ENCODE data around the gene ALDH1A2.
A peak's percentile ranks its signal among the peaks of the same experiment; 100 is the strongest.

The ALDH1A2 gene

DNA sequence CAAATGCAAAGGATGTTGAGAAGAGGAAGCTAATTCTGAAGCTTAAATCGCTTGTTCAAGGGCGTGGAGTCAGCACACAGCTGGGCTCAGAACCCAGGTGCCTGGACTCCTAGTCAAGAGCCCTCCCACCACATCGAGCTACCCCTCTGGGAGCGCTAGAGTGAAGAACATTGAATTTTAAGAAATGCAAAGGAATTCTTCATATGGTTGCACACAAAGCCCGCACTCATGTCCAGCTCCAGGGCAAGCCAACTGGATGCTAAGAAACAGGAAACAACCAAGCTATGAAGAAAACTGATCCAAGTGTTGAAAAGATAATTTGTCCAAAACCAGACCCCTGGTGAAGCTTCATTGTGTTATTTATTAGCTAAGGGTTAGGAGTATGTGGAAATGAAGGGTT is 122.3 kb downstream of the ALDH1A2 start:
- no peak for DNase-seq (ENCODE audit: low read depth)

DNA sequence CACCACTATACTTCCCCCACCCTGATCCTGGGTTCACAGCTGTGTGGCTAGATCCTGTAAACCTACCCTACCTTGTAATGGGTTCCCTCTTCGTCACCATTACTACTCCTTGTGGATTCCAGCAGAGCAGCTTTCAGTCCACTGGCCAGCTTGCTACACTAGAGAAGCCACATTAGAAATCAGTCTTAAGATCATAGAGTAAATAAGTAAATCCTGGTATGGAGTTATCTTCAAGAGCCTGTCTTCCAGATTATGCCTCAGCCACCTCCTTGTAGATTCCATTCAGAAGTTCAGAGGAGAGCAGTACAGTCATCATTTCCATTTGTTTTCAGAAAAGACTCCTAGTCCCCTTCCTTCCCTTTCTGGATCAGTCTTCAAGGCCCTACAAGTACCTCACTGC is 123.7 kb downstream of the ALDH1A2 start:
- no peak for DNase-seq (ENCODE audit: low read depth)

DNA sequence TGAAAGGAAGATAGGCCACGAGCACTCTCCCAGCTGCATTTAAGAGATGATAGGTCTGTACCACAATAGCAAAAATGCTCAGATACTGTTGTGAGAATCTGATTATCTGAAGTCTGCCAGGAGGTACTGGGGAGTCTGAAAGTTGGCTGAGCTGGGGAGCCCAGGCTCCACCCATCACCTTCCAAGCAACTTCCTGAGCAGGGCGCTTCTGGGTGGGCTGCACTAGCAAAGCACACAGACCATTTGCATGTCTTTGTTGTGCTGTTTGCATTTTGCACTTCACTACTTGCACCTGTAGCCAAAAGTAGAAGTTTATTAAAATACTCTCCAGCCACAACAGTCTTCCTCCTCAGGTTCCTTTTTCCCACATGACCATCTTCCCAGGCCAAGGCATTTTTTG is 133.2 kb downstream of the ALDH1A2 start:
- DNase-seq (ENCODE audit: low read depth), result no peak

DNA sequence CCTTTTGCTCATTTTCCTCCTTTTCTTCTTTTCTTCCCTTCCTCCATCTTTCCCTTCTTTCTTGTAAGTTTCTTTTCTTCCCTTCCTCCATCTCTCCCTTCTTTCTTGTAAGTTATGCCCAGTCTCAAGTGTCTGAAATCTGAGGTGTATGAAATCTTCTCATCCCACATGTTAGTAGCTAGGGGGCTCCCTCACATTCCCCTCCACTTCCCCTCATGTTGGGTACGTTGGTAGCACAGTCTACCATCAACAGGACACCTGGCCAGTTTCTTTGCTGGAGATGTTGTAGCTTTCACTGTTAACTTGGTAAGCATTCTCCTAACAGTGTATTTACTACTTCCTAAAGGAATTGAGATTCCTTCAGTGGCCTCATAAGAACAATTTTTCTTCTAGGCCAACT is 133.9 kb downstream of the ALDH1A2 start:
- no peak for DNase-seq (ENCODE audit: low read depth)

DNA sequence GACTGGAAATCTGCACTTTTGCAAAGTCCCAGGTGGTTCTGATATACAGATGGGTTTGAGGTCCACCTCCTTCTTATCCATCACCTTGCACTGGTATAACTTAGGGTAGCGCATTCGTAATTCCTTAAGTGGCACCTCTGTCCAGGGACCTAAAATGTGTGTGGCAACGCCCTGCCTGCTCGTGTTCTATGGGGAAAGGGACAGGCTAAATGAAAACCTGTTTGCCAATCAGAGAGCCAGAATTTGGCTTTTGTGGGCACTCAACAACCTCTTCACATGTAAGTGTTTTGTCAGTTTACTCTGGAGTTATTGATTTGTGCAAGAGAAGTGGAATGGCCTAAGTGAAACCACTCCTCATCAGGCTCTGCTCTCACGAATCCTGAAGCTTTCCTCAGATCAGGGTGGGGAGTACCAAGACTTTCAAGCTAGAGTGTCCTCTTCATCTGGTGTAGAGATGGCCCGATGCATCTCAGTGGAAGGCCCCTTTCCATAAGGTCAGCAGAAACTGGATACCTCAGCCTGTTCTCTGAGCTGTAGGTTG is 138.3 kb downstream of the ALDH1A2 start:
- no peak for DNase-seq (ENCODE audit: low read depth)

DNA sequence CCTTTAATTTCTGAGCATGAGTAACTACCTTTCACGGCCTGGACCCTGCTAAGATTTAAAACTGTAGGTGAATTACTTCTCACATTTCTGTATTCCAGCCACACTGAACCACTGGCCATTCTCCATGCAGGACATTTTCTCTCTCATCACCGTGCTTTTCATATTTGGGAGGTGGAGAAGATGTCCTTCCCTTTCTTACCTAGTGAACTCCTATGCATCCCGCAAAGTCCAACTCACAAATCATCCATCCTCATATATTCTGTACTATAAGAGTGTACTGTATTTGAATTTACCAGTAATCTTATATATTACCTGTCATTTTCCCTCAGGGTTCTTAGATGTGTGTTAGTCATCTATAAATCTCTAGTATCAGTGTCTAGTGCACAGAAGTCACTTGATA is 139.9 kb downstream of the ALDH1A2 start:
- DNase-seq (ENCODE audit: low read depth), result no peak

DNA sequence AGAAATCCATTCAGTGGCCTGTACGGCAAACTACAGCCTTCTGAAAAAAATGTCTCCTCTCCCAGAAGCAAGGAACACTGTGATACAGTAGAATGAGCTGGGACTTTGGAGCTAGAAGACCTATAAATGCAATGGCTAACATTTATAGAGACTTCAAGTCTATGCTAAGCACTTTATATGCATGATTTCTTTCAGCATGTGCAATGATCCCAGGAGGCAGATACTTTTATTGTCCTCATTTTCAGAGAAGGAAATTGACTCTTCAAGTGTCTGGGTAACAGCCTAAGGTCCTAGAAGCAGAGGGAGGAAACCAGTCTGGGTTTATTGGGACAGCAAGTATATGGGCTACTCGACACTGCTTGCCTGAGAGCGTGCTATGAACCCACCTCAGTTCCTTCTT is 140.9 kb downstream of the ALDH1A2 start:
- DNase-seq (ENCODE audit: low read depth), result no peak

DNA sequence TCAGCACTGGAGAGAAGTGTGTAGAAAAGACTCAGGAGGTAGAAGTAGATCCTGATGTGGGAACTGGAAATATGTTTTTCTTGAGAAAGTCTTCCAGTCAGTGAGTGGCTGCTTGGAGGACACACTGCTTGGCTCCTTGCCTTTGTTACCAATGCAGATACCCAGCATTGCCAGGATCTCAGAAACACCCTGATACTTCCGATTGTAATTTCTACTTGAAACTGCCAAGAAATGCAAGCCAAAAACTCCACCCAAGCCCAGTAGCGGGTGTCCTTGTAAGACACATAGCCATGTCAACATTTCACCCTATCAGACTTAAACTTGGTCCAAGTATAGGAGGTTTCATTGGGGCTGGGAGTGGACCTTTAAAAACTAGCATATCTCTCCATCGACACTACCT is 141.8 kb downstream of the ALDH1A2 start:
- no peak for DNase-seq (ENCODE audit: low read depth)

DNA sequence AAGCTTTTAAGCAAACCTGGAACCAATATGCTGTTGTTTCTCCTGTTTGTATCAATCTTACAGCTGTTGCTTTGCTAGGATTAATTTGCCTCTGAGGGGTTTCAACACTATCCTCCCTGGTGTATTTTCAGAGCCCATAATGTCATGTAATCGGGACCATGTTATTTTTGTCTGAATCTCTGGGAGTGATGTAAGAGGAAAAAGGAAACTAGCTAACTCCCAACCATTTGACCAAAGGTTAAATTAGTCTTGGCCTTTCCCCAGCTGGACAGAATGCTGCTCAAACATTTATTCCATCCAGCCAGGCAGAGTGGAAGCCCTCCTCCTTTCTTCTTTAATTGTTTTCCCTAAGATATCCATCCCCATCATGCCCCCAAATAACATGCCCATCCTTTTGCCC is 142.2 kb downstream of the ALDH1A2 start:
- no peak for DNase-seq (ENCODE audit: low read depth)

DNA sequence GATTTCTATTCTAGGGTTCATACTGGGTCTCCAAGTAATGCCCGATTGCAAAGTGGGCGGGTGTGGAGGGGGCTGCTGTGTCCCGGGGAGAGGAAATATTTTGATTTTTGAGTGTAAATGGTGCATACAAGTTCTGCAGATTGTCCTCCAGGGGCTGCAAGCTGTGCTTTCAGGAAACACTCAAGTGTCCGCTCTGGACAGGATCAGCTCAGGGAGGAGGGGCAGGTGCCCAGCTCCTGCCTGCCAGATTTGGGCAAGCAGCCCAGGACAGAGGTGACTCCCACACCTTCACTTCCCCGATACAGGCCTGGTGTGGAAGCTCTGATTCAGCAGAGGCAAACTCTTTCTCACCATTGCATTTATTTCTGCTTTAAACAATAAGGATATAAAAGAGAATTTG is 142.7 kb downstream of the ALDH1A2 start:
- DNase-seq (ENCODE audit: low read depth), result no peak

DNA sequence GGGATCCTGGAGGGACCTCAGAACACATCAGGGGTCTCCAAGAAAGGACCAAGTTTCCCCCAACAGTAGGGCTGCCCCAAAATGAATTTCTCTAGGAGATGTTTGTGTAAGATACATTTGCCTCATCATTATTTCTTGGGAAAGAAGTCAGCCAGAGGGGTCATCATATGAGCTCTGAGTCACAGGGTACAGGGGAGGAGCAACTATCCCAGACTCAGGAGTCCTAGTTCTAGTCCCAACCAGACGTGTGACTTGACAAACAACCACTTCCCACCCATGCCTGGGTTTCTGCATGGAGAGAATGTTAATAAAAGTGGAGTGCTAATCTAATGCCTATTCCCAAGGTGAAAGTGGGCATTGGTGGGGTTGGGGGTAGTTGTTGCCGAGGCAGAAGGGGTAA is 144.1 kb downstream of the ALDH1A2 start:
- DNase-seq (ENCODE audit: low read depth), result no peak

DNA sequence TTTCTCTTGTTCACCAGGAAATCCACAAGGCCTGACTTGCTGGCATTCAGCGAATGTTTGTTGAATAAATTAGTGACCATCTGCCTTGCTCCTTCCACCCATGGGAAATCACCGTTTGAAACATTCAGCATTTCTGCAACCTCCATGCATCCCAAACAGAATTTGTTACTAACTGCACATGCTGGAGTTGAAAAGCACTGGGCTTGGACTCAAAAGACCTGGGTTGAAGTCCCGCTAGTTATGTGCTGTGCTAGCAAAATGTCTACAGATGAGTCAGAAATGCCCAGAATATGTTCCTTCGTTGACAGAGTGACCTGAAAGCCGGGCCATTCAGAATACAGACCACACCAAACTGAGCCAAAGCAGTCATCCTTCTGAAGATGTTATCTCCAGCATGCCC is 144.6 kb downstream of the ALDH1A2 start:
- no peak for DNase-seq (ENCODE audit: low read depth)

DNA sequence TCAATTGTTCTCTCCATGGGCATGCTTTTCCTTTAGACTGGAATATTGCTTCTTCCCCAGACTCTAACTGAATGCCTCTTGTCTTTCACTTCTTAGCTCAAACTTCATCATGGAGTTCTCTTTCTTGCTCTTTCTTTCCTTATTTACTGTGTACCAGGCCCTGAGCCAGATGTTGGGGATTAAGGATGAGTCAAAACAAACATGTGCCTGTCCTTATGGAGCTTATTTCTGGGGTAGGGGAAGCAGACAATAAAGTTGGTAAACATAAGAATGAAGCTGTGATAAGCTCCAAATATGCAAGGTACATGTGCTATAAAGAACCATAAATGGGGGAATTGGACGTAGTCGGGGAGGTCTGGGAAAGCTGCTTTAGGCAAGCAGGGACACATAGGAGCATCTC is 145.8 kb downstream of the ALDH1A2 start:
- no peak for DNase-seq (ENCODE audit: low read depth)

DNA sequence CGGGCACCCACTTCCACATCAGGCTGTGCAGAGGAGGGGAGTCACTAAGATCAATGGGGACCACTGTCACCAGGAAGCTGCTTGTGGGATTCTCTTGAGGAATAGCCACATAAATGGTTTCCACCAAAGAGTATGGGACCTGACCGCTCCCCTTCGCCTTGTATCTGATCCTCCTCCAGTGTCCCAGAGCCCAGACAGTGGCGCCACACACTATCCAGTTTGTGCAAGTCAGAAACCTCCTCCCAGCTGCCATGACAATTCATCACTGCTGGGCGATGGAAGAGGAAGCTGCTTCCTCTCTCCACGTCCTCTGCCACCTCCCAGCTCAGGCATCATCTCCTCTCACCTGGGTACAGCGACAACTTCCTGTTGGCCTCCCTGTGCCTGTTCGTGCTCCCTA is 147.5 kb downstream of the ALDH1A2 start:
- DNase-seq (ENCODE audit: low read depth), result no peak

DNA sequence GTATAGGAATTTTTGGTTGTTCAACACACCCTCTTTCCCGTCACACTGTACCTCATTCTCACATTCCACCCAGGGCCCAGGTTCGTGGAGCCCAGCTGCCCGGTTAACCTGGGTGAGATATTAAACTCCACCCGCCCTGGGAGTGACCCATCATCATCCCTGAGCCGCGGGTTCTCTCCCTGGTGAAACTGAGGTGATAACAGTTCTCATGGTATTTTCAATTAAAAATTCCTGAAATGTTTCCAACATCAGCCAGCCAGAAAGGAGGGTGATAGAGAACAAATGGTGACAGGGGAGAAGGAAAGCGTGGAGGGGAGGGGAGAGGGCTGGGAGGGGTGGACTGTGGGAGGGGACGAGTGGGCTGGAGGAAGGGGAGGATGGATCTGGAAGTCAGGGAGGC is 148.8 kb downstream of the ALDH1A2 start:
- no peak for DNase-seq (ENCODE audit: low read depth)

DNA sequence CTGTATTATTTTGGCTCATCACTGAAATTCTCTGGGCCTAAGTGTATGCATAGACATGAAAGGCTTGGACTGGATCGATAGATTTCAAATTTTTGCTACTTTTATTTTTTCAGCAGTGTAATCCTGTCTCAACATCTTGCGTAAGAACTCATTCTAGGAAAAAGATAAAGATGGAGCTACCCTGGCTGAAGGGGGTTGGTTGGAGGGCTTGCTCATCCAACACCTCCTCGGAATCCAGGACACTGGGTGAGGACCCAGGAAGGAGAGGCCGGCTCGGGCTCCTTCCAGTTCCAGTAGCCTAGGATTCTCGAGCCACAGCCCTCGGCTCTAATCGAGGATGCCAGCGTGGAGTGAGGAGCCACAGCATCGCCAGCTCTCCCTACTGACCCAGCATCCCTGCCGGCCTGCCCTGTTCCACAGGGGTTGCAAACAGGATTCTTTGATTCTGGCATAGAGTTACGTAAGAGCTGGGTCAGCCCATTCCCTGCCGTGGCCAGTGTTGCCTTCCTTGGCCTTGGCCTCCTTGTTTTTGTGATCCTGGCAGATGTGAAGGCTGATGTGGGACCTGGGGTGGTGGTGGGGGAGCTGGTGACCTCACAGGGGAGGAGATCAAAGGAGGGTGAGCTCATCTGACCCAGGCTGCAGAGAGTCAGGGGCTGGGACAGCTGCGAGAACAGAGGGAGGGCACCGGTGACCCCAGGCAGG is 149.5 kb downstream of the ALDH1A2 start:
- DNase-seq (ENCODE audit: low read depth), result no peak

DNA sequence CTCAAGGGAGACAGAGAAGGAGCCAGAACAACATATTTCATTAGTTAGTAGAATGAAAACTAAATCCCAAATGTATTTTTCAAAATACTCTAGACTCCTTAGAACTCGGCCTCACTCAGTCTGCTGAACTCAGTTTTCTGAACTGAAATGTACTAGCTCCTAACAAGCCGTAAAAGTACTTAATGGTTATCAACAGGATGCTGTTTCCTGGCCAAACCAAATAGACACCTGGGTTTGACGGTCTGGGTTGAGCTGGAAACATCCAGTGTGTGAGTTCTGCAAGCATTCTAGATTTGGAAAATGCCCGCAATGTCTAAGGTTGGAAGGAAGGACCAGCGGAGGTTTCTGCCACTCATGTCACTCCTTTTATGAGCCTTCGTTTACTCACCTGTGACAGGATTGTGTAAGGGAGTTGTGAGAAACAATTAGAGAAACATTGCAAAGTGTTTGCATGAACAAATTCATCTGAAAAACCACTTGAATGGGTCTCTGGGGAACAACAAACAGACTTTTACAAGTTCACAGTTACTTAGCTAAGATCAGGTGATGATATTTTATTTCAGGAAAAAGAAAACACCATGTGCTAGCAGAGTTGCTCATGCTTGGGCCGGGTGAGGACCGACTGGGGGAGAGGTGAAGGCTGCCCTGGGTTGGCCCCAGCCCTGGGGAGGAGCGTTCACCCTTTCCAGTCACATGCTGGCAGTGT is 151.0 kb downstream of the ALDH1A2 start:
- DNase-seq (ENCODE audit: low read depth), result no peak

DNA sequence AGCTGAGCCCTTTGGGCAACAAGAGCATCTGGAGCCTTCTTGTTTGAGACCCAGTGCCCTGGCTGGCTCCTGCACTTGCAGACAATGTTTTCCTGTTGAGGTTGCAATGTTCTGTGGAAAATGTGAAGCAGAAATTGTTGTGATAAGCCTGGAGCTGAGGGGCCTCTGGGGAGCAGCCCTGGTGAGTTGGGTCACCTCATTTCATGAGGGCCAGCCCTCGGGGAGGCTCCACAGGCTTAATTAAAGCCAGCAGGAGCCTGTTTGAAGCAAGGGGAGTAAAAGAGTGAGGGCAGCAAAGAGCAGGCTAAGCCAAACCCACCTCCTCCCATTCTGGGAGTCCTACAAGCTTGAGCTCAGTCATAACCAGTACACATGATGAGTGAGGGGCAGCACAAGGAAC is 154.3 kb downstream of the ALDH1A2 start:
- DNase-seq (ENCODE audit: low read depth), result no peak

DNA sequence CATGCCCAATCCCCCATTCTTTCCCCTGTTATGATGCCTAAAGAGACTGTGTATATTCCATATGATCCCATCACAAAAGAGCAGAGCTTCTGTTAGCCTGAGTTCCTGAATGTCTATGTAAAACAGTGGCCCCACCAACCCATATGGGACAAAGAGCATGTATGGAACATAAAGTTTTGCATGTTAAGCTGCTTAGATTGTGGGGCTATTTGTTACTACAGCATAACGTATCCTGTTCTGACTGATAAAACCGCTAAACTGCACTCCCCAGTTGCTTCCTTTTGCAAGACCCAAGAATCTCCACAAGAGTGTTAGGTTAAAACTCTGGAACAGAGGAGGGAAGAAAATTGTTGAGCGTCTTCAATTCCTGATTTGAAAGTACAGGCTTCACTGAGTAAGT is 154.8 kb downstream of the ALDH1A2 start:
- no peak for DNase-seq (ENCODE audit: low read depth)

DNA sequence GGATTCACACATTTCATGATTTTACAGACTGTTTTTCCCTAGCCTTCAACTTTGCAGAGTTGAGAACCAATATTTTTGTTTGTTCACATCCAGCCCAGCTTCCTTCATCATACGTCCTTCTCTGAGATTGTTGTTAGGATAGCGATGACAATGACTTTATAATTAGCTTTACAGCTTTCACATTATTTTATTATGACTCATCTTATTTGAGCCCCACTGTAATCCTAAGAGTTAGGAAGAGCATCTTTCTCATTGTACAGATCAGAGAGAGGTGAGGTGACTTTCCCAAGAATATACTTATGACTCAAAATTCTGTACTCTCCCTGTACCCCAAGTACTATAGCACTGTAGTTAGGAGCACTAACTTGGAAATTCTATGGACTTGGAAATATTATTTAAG is 156.1 kb downstream of the ALDH1A2 start:
- DNase-seq (ENCODE audit: low read depth), result no peak

DNA sequence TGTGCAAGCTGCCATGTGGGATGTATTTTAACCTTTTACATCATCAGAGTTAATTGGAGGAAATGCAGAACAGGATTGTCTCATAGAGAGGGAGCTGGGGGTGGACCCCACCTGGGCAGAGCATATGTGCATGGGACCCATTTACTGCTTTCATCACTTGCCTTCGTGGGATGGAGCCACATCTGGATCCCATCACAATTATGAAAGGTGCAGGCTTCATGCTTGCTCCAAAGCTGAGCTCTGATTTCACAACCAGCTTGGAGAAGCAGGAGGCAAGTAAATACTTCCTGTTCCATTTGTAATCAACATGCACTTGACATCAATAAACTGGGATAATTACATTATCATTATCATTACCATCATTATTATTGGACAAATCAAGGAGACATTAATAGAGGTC is 161.9 kb downstream of the ALDH1A2 start:
- DNase-seq (ENCODE audit: low read depth), result peak; percentile 7

Data from GM04504 (cell line).